Stimulated activated CD4-positive, alpha-beta T cell treated with anti-CD3 and anti-CD28 coated beads, TNF-alpha, amount 100 ng/mL, for 1 hour (primary cell): ENCODE data around the gene SASS6.
"Not testable (repeated sequence)": the region's sequence is repeated elsewhere in the genome, so short reads cannot be mapped to it uniquely, and the experiment has no call there.

Source experiments
- DNase-seq, 3 donors: peaks; one replicate each; pipeline ENCODE4 v3.0.0-alpha.2; 2020; ENCODE audit warnings: low read depth in 3 of 3, low spot score in 1 of 3

SASS6 gene

DNA sequence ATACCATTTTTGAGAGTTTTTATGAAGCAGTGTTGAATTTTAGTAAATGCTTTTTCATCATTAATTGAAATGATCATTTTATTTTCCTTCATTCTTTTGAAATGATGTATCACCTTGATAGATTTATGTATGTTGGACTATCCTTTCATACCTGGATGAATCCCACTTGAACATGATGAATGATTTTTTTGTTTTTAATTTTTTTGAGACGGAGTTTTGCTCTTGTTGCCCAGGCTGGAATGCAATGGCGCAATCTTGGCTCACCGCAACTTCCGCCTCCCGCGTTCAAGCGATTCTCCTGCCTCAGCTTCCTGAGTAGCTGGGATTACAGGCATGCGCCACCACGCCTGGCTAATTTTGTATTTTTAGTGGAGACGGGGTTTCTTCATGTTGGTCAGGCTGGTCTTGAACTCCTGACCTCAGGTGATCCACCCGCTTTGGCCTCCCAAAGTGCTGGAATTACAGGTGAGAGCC, 85.5 kb downstream of the SASS6 start:
- not testable (repeated sequence) for DNase-seq

DNA sequence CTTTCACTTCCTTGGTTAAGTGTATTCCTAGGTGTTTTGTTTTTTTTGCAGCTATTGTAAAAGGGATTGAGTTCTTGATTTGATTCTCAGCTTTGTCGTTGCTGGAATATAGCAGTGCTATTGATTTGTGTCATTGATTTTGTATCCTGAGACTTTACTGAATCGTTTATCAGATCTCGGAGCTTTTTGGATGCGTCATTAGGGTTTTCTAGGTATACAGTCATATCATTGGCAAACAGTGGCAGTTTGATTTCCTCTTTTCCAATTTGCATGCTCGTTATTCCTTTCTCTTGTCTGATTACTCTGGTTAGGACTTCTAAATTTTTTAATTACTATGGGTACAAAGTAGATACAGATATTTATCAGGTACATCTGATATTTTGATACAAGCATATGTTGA, 87.5 kb downstream of the SASS6 start:
- DNase-seq, result no peak

DNA sequence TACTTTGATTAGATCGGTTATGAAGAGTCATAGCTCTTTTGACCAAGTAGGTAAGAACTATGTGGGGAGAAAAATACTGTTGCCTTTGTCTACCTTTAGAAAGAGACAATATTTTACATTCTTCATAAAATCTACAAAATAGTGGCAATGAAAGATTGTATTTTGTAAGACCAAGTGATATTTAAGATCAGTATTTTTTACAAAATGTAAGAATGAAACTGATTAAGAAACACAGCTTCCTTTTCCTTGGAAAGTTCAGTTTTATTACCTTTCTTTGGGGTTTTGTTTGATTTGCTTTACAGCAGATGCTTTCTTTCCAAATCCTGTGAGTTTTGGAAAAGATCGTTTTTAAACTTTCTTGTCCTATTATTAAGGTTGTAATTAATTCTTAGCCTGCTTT, 93.1 kb downstream of the SASS6 start:
- no peak for DNase-seq

DNA sequence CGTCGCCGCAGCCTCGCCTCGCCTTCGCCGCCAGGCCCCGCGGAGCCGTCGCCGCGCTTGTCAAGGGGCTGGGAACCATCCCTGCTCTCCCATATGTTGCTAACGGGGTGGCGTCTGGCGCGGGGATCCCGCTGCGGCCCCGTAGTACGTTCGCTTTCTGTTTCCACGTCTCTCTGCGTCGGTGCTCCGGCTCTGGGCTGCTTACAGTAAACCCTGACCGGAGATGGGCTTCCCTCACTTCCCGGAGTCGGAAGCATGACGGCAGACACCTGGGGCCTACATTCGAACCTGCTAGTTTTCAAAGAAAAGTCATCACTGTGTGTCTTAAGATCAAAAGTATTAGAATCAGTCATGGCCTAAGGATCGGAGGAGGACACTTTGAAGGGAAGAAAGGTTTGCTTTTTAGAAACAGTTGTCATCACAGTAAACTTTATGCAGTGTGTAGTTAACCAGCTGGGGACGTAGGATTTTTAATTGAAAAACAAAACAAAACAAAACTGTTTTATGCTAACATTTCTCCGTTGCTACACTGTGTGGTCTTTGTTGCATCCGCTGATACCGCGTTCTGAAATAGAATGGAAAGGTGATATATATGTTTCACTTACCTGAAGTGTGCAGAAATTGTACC, 94.0 kb downstream of the SASS6 start:
- DNase-seq, result peak; percentile 33 to 55 (median 33)

DNA sequence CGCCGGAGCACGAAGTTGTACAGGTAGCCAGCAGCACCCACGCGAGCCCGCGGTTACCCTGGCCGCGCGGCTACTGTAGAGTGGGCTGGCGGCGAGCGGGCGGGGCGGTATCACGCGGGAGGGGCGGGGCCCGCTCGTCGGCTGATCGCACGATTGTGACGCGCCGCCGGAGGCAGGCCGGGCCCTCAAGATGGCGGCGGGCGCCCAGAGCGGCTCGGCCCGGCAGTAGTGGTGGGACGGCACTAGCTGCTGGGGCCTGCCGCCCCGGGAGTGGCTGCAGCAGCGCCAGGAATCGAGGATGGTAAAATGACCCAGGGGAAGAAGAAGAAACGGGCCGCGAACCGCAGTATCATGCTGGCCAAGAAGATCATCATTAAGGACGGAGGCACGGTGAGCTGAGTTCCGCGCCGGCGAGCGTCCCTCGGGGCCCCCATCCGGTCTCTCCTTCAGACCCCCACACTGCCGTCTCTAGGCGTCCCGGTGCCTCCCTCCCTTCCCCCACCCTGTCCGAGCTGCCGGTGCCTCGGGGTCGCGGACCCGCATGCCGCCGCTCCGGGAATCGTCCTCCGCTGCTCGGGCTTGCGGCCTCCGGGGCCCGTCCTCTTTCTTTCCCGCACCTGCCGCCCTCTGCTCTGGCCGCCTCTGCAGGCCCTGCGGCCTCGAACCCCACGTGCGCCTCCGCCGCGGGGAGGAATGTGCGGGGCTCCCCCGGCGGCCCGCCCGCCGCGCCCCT, 94.6 kb downstream of the SASS6 start:
- DNase-seq, result peak; percentile 57 to 82 (median 74)

DNA sequence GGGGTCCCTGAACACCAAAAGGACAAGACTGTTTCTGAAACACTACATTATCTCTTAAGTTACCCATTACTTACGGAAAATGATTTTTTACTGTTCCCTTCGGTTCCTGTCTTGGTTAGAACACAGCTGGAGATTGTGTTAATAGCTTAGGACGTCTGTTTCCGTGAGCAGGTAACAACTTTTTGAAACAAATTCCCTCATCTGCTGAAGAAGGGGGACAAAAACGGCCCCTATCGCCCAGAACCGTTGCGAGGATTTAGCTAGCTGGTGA, 95.1 kb downstream of the SASS6 start:
- no peak for DNase-seq

DNA sequence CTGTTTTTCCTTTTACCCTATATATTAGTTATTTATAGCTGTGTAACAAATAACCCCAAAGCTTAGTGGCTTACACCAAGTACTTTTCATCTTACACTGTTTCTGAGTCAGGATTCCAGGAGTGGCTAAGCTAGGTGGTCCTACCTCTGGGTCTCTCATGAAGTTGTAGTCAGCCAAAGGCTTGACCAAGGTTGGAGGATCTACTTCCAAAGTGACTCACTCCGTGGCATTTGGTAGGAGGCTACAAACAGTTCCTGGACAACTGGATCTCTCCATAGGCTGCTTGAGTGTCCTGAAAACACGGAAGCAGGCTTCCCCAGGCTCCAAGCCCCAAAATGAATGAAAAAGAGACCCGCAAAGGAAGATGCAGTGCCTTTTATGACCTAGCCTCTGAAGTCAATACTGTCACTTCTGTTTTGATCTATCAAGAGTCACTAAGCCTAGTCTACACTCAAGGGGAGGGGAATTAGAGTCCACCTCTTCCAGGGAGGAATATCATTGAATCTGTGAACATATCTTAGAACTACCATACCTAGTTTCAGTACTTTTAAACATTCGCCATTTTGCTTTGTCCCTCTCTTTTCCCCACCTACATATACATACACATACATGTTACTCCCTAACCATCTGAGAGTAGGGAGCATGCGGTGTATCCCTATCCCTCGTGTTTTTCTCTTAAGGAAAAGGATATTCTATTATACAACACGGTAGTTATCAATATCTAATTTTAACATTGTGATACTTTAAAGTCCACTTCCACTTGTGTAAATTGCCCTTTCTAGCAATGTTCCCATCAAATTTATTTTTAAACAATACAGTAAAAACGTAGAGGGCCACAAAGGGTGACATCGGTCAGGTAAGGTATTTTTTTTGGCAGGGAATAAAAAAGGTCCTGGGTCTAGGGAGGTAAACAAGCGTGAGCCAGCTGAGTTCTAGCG, 95.7 kb downstream of the SASS6 start:
- no peak for DNase-seq

DNA sequence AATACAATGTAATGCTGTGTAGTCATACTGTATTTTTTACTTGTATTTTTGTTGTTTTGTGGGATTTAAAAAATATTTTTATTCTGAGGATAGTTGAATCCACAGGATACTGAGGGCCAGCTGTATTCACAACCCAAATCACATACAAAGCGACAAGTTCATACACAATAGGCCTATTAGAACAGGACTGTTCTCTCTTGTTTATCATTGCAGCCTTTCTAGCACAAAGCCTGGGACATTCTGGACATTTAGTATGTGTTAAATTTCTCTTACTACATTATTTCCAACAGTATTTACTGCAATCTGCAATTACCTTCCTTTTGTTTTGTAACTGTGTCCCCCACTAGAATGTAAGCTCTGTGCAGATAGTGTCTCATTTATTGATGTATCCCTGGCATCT, 97.5 kb downstream of the SASS6 start:
- no peak for DNase-seq

DNA sequence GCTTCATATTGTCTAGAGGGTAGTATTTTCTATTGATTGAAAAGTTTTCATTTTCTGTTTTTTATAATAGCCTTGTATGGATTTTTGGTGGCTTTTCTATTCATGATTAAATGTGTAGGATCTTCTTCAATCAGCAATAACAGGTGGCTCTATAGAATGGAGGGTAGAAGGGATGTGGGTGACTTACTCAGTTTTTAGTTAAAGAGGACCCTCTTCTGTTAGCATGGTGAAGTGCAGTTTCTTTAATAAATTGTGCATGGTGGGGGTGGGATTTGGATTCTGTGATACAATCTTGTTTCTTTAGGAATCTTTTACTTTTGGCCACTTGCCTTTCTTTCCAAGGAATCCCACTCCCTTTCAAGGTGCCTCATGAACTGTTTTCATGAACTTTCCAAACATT, 98.3 kb downstream of the SASS6 start:
- no peak for DNase-seq
